Measurements from ENCODE around the gene PITX2.

PITX2 gene

DNA sequence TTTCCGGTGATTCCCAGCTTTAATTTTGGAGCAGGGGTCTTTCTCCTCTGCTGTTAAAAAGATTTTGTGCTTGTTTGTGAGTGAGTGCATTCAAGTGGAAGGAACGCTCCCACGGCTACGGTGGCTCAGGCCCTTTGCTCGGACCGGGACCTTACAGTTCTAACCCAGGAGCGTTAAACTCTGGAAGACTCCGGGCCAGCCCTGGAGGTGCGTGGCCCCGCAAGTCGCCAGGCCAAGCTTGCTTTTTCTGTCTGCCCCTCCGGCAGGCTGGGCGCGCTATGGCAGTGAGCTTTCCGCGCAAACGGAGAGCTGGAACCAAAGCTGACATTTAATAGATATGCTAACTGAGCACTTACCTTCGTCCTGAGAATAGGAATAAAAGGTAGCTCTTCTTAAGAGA, 18.3 kb upstream of the PITX2 start:
- no peak overlapping the region for H3K27ac ChIP-seq (ENCODE audit: extremely low read depth, low read depth, low read length)
- H3K4me3 ChIP-seq (ENCODE audit: low read depth, low read length): no peak overlapping the region
- ChIA-PET POLR2A (no interaction called here), CTCF (interaction anchor here (1.2 kb wide), 1 partner anchor 10 kb away, joined by 3 read pairs; no protein-coding TSS in a partner anchor)
- H3K4me1 ChIP-seq (ENCODE audit: control insufficient read depth, insufficient read depth, low read length): peaks cover 3% of the 10 kb centered on the region; the same call in 1 of the 2 replicates
- no peaks in the 10 kb centered on the region for H3K9me3 ChIP-seq (ENCODE audit: control insufficient read depth, insufficient read depth, low read depth, low read length)
- TF ChIP-seq ZBTB1 (tag by site-specific recombination; IDR thresholded peaks at IDR 0.05) (no peak), ZNF146 (tag by site-specific recombination; IDR thresholded peaks at IDR 0.05) (no peak), ZNF626 (tag by site-specific recombination; IDR thresholded peaks at IDR 0.05) (no peak), ZNF677 (tag by site-specific recombination; IDR thresholded peaks at IDR 0.05) (no peak), KLF10 (tag by site-specific recombination; IDR thresholded peaks at IDR 0.05) (no peak), ZEB2 (tag by site-specific recombination; IDR thresholded peaks at IDR 0.05) (no peak)
- no peaks in the 10 kb centered on the region for H3K36me3 ChIP-seq (ENCODE audit: control insufficient read depth in 2 of 2, insufficient read depth in 1 of 2, low read length in 2 of 2)

DNA sequence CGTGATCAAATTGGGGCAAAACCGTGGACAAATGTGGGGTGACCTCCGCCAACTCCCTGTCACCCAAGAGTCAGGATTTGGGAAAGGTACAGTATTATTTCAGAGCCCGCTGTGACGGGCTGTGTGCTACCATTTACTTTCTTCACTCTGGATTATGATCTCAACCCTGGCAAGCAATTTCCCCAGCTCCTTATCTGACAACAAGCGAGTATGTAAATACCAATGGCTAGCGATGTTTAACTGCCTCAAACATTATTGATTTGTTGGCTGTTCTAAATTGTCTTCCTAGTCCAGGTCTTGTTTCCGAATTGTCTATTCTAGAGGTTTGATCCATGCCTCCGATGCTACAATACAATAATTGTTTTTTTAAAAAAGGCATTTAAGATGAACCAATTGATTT, 17.7 kb upstream of the PITX2 start:
- peaks cover under 1% of the 10 kb centered on the region; the same call in 1 of the 2 replicates for H3K4me1 ChIP-seq (ENCODE audit: control insufficient read depth, insufficient read depth, low read length)
- ChIA-PET CTCF (interaction anchor here (1.2 kb wide), 1 partner anchor 11 kb away, joined by 3 read pairs; no protein-coding TSS in a partner anchor), POLR2A (no interaction called here)
- no peaks in the 10 kb centered on the region for H3K36me3 ChIP-seq (ENCODE audit: control insufficient read depth in 2 of 2, insufficient read depth in 1 of 2, low read length in 2 of 2)
- H3K27ac ChIP-seq (ENCODE audit: extremely low read depth, low read depth, low read length): no peak overlapping the region
- TF ChIP-seq ZNF133 (tag by site-specific recombination; IDR thresholded peaks at IDR 0.05): no peak
- TF ChIP-seq ZNF548 (tag by site-specific recombination; IDR thresholded peaks at IDR 0.05): no peak
- TF ChIP-seq ZNF660 (tag by site-specific recombination; IDR thresholded peaks at IDR 0.05): no peak
- no peak for TF ChIP-seq ZNF404 (tag by site-specific recombination; IDR thresholded peaks at IDR 0.05)
- TF ChIP-seq SP2 (tag by site-specific recombination; IDR thresholded peaks at IDR 0.05): no peak
- no peak for TF ChIP-seq ZNF777 (tag by site-specific recombination; IDR thresholded peaks at IDR 0.05; ENCODE audit: borderline replicate concordance)
- no peak for TF ChIP-seq ZNF23 (tag by site-specific recombination; IDR thresholded peaks at IDR 0.05; ENCODE audit: borderline replicate concordance)
- TF ChIP-seq KLF10 (tag by site-specific recombination; IDR thresholded peaks at IDR 0.05): no peak
- TF ChIP-seq, protein P1, sequence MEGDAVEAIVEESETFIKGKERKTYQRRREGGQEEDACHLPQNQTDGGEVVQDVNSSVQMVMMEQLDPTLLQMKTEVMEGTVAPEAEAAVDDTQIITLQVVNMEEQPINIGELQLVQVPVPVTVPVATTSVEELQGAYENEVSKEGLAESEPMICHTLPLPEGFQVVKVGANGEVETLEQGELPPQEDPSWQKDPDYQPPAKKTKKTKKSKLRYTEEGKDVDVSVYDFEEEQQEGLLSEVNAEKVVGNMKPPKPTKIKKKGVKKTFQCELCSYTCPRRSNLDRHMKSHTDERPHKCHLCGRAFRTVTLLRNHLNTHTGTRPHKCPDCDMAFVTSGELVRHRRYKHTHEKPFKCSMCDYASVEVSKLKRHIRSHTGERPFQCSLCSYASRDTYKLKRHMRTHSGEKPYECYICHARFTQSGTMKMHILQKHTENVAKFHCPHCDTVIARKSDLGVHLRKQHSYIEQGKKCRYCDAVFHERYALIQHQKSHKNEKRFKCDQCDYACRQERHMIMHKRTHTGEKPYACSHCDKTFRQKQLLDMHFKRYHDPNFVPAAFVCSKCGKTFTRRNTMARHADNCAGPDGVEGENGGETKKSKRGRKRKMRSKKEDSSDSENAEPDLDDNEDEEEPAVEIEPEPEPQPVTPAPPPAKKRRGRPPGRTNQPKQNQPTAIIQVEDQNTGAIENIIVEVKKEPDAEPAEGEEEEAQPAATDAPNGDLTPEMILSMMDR (tag by site-specific recombination; IDR thresholded peaks at IDR 0.05): no peak
- no peaks in the 10 kb centered on the region for H3K9me3 ChIP-seq (ENCODE audit: control insufficient read depth, insufficient read depth, low read depth, low read length)
- no peak overlapping the region for H3K4me3 ChIP-seq (ENCODE audit: low read depth, low read length)

DNA sequence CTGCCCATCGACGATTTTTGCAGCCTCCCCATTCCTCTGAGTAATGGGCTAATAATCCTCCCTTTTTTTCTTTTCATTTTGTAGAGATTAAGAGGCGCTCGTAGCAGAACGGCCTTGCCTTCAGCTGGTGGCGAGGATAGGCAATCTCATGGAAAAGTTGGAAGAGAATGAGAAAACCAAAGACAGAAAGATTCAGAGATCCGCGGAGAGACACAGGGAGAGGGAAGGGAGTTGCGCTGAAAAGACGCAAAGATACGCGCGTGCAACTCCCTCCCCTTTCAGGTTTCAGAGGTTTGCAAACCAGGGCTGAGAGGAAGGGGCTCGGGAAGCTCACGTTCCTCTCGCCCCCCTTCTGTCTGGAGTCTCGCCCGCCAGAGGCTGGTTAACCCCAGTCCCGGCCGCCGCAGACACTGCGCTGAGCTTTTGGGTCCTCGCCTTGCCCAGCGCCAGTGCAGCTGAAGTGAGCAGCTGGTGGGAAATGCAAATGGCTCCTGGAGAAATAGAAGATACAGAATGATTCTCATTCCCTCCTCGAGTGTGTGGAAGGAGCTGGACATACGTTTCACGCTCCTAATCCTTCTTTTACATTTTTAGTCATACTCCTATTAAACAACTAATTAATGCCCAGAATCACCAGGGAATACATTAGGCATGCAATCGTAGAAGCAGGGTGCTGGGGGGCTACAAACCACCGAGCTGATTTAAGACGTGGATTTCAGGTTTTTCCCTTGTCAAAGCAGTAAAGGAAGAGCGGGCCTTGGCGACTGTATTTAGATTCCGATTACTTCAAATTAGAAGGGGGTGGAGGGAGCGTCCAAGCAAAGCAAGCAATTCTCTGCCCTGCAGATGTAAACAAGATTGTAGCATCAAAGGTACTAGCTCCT, 16.6 kb upstream of the PITX2 start:
- CTCF ChIA-PET: no interaction called here
- Histone ChIP-seq H3K27ac (ENCODE audit: extremely low read depth, low read depth, low read length) (no peak overlapping the region), H3K9me3 (ENCODE audit: control insufficient read depth, insufficient read depth, low read depth, low read length) (no peaks in the 10 kb centered on the region), H3K4me1 (ENCODE audit: control insufficient read depth, insufficient read depth, low read length) (no peaks in the 10 kb centered on the region), H3K36me3 (ENCODE audit: control insufficient read depth in 2 of 2, insufficient read depth in 1 of 2, low read length in 2 of 2) (no peaks in the 10 kb centered on the region), H3K4me3 (ENCODE audit: low read depth, low read length) (no peak overlapping the region)
- TF ChIP-seq, protein P2, sequence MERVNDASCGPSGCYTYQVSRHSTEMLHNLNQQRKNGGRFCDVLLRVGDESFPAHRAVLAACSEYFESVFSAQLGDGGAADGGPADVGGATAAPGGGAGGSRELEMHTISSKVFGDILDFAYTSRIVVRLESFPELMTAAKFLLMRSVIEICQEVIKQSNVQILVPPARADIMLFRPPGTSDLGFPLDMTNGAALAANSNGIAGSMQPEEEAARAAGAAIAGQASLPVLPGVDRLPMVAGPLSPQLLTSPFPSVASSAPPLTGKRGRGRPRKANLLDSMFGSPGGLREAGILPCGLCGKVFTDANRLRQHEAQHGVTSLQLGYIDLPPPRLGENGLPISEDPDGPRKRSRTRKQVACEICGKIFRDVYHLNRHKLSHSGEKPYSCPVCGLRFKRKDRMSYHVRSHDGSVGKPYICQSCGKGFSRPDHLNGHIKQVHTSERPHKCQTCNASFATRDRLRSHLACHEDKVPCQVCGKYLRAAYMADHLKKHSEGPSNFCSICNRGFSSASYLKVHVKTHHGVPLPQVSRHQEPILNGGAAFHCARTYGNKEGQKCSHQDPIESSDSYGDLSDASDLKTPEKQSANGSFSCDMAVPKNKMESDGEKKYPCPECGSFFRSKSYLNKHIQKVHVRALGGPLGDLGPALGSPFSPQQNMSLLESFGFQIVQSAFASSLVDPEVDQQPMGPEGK (tag by site-specific recombination; IDR thresholded peaks at IDR 0.05): no peak
- TF ChIP-seq ZNF354C (tag by site-specific recombination; IDR thresholded peaks at IDR 0.05; ENCODE audit: borderline replicate concordance, low read depth) (no peak), ZNF223 (tag by site-specific recombination; IDR thresholded peaks at IDR 0.05) (no peak)
- POLR2A ChIA-PET: no interaction called here
